IgD-negative memory B cell (primary cell): ENCODE data around the gene PLA2G5. TPM values are rescaled to one million over a fixed set of nuclear protein-coding genes. Genes with fewer than 3 reads are reported as not detected.

Experiments used
- H3K27ac Mint-ChIP-seq, 3 donors: one replicate each; pipeline ENCODE4 v1.8.0; 2020 to 2022; ENCODE audit warnings: mild to moderate bottlenecking in 3 of 3, mixed read lengths in 3 of 3, moderate library complexity in 1 of 3
- H3K27me3 Mint-ChIP-seq: one replicate; pipeline ENCODE4 v1.8.0; 2021; ENCODE audit warnings: mixed read lengths
- H3K36me3 Mint-ChIP-seq: one replicate; pipeline ENCODE4 v1.8.0; 2020; ENCODE audit warnings: mild to moderate bottlenecking, mixed read lengths
- H3K4me1 Mint-ChIP-seq, 3 donors: one replicate each; pipeline ENCODE4 v1.8.0; 2020 to 2022; ENCODE audit warnings: mixed read lengths in 3 of 3, mild to moderate bottlenecking in 1 of 3
- H3K4me3 Mint-ChIP-seq, 4 donors: one replicate each; pipeline ENCODE4 v1.8.0; 2020 to 2022; ENCODE audit warnings: mild to moderate bottlenecking in 4 of 4, mixed read lengths in 4 of 4, moderate library complexity in 3 of 4
- H3K9me3 Mint-ChIP-seq, 3 donors: one replicate each; pipeline ENCODE4 v1.8.0; 2020 to 2021; ENCODE audit warnings: mixed read lengths in 3 of 3, mild to moderate bottlenecking in 1 of 3
- polyA plus RNA-seq: library from polyadenylated mRNA; unstranded; fragments of 300-500 nt; fragmentation: Illumina TruSeq; gene quantifications from one replicate; pipeline ENCODE4 v1.2.3, GENCODE V29; 2021

PLA2G5 gene
- polyA plus RNA-seq, 1 donor from 2014 or later, result not detected

DNA sequence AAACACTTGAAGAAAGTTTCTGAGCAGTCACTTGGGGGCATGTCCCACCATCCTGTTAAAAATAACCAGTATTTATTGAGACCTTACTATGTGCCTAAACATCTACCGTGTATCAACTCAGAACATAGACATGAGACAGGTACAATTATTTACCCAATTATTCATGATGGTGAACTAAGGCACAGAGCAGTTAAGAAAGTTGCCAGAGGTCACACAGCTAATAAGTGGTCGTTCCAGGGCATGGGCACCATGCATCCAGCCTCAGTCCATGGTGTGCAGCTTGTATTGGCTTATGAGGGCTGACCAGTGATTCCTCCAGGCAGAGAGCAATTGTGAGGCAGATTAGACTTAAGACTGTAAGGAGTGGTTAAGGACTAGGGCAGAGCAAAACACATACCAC is 5.4 kb downstream of the PLA2G5 start:
- no peak overlapping the region for H3K4me3 Mint-ChIP-seq
- no peaks in the 10 kb centered on the region for H3K36me3 Mint-ChIP-seq
- H3K4me1 Mint-ChIP-seq, result peaks cover 28 to 47% (median 46%) of the 10 kb centered on the region in 3 donors
- H3K27ac Mint-ChIP-seq, result peak overlapping the region in 1 of 3 donors; percentile 21
- no peaks in the 10 kb centered on the region for H3K9me3 Mint-ChIP-seq
- peaks cover 2% of the 10 kb centered on the region for H3K27me3 Mint-ChIP-seq

DNA sequence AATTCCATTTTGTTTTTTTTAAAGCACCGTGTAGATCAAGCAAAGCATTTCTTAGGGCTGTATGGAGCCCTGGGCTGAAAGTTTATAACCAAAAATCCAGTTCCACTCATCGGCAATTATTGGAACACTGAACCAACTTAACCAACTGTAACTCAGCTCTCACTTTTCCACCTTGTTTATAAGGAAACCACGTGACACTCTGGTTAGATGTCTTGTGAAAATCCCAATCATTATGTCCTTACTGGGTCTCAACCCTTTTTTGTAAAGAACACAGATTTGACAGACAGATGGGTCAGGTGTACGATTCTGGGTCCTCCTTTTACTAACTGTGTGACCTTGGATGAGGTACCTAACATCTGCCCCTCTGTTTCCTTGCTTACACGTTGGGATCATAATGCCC is 6.2 kb downstream of the PLA2G5 start:
- Mint-ChIP-seq H3K9me3 (no peaks in the 10 kb centered on the region), H3K36me3 (no peaks in the 10 kb centered on the region), H3K27ac (no peak overlapping the region), H3K4me1 (peaks cover 36 to 56% (median 53%) of the 10 kb centered on the region in 3 donors), H3K27me3 (peaks cover 5% of the 10 kb centered on the region), H3K4me3 (peak overlapping the region in 1 of 4 donors; percentile 28)

DNA sequence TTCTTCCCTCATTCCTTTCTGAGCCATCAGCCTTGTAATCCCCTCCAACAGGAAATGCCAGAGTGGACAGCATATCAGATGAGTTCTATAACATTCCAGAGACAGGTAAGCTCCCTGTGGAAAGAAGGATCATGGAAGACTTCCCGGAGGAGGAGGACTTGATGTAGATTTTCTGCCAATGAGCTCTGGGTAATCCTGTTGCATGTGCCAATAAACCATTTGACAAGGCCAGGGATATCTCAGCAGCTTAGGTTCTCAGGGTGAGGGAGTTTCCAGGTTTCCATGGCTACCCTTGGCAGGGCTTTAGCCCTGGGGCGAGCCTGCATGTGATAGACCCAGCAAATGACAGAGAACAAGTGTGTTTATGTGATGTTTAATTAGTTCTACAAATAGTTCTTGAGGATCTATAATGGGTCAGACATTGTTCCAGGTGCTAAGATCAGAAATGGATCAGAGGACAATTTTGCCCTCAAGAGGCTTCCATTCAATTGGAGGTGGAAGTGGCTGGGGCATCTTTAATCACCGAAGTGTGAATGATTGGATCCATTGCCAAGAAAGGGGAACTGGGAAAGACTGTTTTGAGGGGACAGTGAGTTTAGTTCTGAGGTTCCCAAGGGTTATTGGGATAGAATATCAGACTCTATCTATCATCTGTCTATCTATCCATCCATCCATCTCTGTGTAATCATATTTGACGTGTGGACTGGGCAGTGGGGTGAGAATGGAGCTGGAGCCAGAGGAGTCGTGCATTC is 6.9 kb downstream of the PLA2G5 start:
- H3K27me3 Mint-ChIP-seq, result peaks cover 5% of the 10 kb centered on the region
- peak overlapping the region in 3 of 4 donors; percentile 28 to 65 (median 63) for H3K4me3 Mint-ChIP-seq
- no peak overlapping the region for H3K27ac Mint-ChIP-seq
- no peaks in the 10 kb centered on the region for H3K9me3 Mint-ChIP-seq
- H3K36me3 Mint-ChIP-seq, result no peaks in the 10 kb centered on the region
- H3K4me1 Mint-ChIP-seq, result peaks cover 37 to 61% (median 55%) of the 10 kb centered on the region in 3 donors

DNA sequence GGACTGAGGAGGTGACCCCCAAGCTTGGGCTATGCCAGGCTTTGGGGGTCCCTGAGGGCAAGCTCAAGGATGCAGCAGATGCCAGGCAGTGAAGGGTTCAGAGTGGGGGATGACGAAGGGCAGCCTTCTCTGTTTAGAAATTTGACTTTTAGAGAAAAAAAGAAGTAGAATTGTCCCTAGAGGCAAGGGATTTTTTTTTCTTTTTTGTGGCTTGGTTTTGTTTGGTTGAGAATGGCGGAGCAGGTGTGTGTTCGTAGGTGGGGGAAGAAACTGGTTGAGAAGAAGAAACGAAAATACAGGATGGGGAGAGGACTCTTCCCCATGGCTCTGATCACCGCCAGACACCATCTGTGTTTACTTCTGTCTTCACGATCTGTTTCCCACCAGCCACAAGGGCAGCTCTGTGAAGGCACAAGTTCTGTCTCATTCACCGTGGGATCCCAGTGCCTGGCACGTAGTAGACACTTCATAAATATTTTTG is 8.2 kb downstream of the PLA2G5 start:
- peak overlapping the region; percentile 19 to 85 (median 50) for H3K4me3 Mint-ChIP-seq

DNA sequence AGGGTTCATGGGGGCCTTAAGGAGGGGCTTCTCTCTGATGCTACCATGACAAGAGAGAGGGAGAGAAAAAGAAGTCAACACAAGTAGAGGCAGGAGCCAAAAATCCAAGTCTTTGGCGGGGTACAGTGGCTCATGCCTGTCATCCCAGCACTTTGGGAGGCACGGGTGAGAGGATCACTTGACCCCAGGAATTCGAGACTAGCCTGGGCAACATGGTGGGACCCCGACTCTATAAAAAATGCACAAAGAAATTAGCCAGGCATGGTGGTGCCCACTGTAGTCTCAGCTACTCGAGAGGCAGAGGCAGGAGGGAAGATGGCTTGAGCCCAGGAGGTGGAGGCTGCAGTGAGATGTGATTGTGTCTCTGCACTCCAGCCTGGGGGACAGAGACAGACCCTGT is 8.7 kb downstream of the PLA2G5 start:
- Mint-ChIP-seq H3K27me3 (peaks cover 5% of the 10 kb centered on the region), H3K4me3 (peak overlapping the region; percentile 19 to 85 (median 50)), H3K27ac (peak overlapping the region; percentile 80 to 88 (median 85)), H3K9me3 (no peaks in the 10 kb centered on the region), H3K4me1 (peaks cover 29 to 46% (median 41%) of the 10 kb centered on the region in 3 donors), H3K36me3 (no peaks in the 10 kb centered on the region)

More for the DNA sequence above, 8.2 kb downstream of the PLA2G5 start:
- Mint-ChIP-seq H3K36me3 (no peaks in the 10 kb centered on the region), H3K27me3 (peaks cover 5% of the 10 kb centered on the region), H3K27ac (peak overlapping the region; percentile 80 to 88 (median 85)), H3K9me3 (no peaks in the 10 kb centered on the region), H3K4me1 (peaks cover 33 to 49% (median 44%) of the 10 kb centered on the region in 3 donors)

- Mint-ChIP-seq H3K27me3 (peaks cover 5% of the 10 kb centered on the region), H3K27ac (peak overlapping the region in 1 of 3 donors; percentile 94), H3K9me3 (no peaks in the 10 kb centered on the region), H3K4me1 (peaks cover 27 to 43% (median 41%) of the 10 kb centered on the region in 3 donors), H3K4me3 (peak overlapping the region in 2 of 4 donors; percentile 67 to 83), H3K36me3 (no peaks in the 10 kb centered on the region)
Measured at GRCh38 chr1:20079661-20080305, 9.8 kb downstream of the PLA2G5 start.

DNA sequence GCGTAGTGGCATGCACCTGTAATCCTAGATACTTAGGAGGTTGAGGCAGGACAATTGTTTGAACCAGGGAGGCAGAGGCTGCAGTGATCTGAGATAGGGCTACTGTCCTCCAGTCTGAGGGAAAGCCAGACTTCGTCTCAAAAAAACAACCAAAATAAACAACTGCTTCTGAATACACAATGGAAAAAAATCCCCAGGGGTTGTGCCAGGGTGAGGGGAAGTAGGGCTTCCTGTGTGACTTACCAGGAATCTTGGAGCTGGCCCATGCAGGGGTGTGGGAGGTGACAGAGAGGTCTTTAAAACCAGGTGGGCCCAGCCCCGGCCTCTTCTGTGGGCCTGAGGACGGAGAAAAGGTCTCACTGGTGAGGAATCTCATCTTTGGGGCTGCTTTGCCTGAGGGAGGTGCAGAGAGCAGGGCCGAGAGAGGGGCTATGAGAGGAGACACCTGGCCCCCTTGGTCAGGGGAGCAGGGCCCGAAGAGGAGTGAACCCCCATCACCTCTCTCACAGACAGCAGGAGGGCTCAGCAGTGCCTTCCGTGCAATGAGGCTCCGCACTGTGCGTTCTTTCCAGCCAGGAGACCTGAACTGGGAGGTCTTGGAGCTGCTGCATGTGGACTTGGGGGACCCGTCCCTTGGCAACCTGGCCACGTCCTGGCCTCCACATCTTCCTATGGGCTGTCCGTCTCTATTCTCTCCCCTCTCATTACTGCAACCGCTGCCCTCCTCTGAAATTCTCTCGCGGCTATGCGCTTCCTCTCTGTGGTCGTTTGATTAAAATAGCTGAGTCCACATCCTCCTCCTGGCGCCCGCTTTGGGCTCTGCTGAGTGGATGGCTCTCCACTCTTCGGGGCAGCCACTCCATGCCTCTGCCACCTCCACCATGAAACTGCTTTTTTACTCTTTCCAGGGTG is 10.7 kb downstream of the PLA2G5 start:
- Mint-ChIP-seq H3K9me3 (no peaks in the 10 kb centered on the region), H3K4me1 (peaks cover 26 to 46% (median 36%) of the 10 kb centered on the region in 3 donors), H3K27ac (peak overlapping the region; percentile 53 to 70 (median 66)), H3K4me3 (peak overlapping the region; percentile 33 to 75 (median 60)), H3K36me3 (no peaks in the 10 kb centered on the region), H3K27me3 (peaks cover 5% of the 10 kb centered on the region)

DNA sequence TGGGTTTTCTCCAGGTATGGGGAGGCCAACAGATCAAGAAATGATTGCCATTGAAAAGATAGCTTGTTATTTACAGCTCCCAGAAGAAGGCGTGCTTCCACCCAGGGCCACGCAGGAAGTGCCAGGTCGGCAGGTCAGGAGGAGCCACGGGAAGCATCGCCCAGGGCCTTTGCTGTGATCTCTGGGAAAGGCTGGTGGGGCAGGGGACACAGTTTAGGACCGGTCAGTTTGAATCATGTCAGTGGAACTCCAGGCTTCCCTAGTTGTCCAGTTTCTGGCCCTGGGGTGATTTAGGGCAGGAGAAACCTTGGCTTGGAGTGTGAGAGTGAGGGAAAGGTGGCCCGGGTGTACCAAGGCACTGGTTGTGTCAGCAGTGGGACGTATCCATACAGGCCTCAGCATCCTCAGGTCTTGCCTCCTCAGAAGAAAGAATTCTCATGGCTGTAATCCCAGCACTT is 11.4 kb downstream of the PLA2G5 start:
- no peaks in the 10 kb centered on the region for H3K9me3 Mint-ChIP-seq
- peaks cover 5% of the 10 kb centered on the region for H3K27me3 Mint-ChIP-seq
- peak overlapping the region in 3 of 4 donors; percentile 33 to 75 (median 48) for H3K4me3 Mint-ChIP-seq
- no peaks in the 10 kb centered on the region for H3K36me3 Mint-ChIP-seq
- peak overlapping the region in 2 of 3 donors; percentile 66 to 70 for H3K27ac Mint-ChIP-seq
- H3K4me1 Mint-ChIP-seq, result peaks cover 26 to 45% (median 36%) of the 10 kb centered on the region in 3 donors

DNA sequence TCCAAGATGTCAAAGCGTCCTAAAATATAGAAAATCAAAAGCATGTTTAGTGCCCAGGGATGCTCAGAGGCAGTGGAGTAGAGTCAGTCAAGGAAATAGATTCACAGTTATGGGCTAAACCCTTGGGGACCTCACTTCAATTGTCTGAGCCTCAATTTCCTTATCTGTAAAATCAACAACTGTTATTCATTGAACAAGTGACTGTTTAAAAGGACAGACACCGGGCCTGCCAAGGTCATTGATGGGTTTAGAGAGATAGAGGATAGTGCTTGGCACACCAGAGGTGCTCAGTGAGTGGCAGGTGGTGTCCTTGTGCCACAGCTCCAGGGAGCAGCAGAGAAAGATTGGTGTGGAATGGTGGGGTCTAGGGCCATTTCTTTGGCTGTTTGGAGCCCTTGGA is 12.8 kb downstream of the PLA2G5 start:
- no peaks in the 10 kb centered on the region for H3K36me3 Mint-ChIP-seq
- H3K4me1 Mint-ChIP-seq, result peaks cover 26 to 36% (median 26%) of the 10 kb centered on the region in 3 donors
- no peak overlapping the region for H3K27ac Mint-ChIP-seq
- peaks cover 5% of the 10 kb centered on the region for H3K27me3 Mint-ChIP-seq
- peak overlapping the region in 1 of 4 donors; percentile 19 for H3K4me3 Mint-ChIP-seq
- no peaks in the 10 kb centered on the region for H3K9me3 Mint-ChIP-seq

- Mint-ChIP-seq H3K36me3 (no peaks in the 10 kb centered on the region), H3K27me3 (peaks cover 5% of the 10 kb centered on the region), H3K4me3 (peak overlapping the region in 1 of 4 donors; percentile 63), H3K9me3 (no peaks in the 10 kb centered on the region), H3K27ac (no peak overlapping the region), H3K4me1 (peaks cover 20 to 30% (median 23%) of the 10 kb centered on the region in 3 donors)
Measured at GRCh38 chr1:20083178-20083944, 13.4 kb downstream of the PLA2G5 start.

DNA sequence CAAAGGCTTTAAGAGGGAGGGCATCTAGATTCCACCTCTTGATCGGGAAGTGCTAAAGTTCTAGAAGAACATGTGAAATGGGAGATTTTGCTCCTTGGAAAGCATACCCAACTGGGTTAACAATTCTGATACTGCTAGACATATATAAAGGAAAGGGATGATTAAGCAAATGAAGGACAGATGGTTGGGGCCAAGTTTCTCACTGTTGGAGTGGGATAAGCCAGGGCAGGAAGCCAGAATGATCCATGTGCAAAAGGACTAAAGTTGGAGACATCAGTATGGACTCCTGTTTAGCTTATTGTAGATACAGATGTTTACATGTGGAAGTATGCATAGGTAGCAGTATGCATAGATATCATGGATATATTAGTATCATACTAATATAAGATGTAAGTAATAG is 16.8 kb downstream of the PLA2G5 start:
- Mint-ChIP-seq H3K36me3 (no peaks in the 10 kb centered on the region), H3K27me3 (peaks cover 3% of the 10 kb centered on the region), H3K27ac (no peak overlapping the region), H3K9me3 (peaks cover 0 to 2% (median 0%) of the 10 kb centered on the region in 3 donors), H3K4me3 (no peak overlapping the region), H3K4me1 (peaks cover 0 to 5% (median 2%) of the 10 kb centered on the region in 3 donors)

DNA sequence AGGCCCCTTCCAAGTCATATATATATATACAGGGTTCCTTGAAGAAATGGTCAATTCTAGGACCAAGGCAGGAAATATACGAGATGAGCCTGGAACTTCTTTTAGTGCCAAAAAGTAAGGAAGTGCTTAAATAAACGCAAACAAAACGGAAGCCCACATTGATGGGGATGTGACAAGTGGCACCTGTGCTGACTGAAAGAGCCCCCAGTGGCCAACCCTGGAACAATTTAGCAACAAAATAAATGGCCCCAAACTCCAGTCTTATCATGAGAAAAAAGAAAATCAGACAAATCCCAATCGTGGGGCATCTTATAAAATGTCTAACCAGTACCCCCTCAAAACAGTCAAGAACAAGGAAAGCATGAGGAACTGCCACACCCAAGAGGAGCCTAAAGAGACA is 17.7 kb downstream of the PLA2G5 start:
- Mint-ChIP-seq H3K36me3 (no peaks in the 10 kb centered on the region), H3K27me3 (peaks cover 3% of the 10 kb centered on the region), H3K4me3 (no peak overlapping the region), H3K27ac (no peak overlapping the region), H3K9me3 (peaks cover 0 to 2% (median 0%) of the 10 kb centered on the region in 3 donors), H3K4me1 (peaks cover 0 to 3% (median 2%) of the 10 kb centered on the region in 3 donors)

DNA sequence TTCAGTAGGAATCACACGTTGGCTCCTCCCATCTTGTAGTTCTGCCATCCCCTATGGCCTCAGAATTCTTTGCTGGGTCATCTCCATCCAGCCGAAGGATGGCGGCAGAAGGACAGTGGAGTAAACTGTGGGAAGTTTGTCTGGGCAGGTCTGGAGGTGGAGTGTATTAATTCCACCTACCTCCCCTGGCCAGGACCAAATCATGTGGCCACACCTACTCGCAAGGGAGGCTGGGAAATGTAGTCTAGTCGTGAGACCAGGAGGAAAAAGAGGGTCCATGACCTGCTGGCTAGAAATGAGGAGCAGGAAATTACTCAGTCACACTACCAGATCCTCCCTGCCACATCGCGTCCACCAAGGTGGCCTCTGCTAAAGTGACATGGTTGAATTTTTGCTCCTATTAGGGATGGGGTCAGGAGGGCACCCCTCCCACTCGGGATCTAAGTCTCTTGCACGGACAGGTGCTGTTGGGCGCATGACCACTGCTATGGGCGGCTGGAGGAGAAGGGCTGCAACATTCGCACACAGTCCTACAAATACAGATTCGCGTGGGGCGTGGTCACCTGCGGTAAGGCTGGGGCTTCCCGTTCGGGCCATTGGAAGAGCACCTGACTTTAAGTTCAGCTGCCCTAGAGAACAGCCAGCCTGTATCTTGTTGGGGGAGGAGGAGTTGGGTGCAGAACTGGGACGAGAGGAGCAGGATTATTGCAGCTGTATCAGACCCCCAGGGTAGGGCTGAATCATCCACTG is 19.5 kb downstream of the PLA2G5 start:
- no peak overlapping the region for H3K27ac Mint-ChIP-seq
- H3K4me1 Mint-ChIP-seq, result peaks cover 0 to 3% (median 0%) of the 10 kb centered on the region in 3 donors
- peaks cover 0 to 2% (median 0%) of the 10 kb centered on the region in 3 donors for H3K9me3 Mint-ChIP-seq
- no peak overlapping the region for H3K4me3 Mint-ChIP-seq
- H3K27me3 Mint-ChIP-seq, result peaks cover 4% of the 10 kb centered on the region
- no peaks in the 10 kb centered on the region for H3K36me3 Mint-ChIP-seq
